ENCODE data around the gene SCAI. TPM values are rescaled to one million over a fixed set of nuclear protein-coding genes. Genes with fewer than 3 reads are reported as not detected.

SCAI gene
- total RNA-seq, 1 donor from 2014 or later, result 23.5 TPM

GRCh38 chr9:125146247-125146646 lies 2.9 kb upstream of the SCAI start:
- H3K36me3 Mint-ChIP-seq (ENCODE audit: insufficient read depth), result peaks cover 4% of the 10 kb centered on the region
- TF ChIP-seq CTCF (IDR thresholded peaks at IDR 0.05; ENCODE audit: unreplicated experiment), result no peak
- peaks cover 7% of the 10 kb centered on the region for H3K4me1 Mint-ChIP-seq (ENCODE audit: low read depth)
- no peaks in the 10 kb centered on the region for H3K9me3 Mint-ChIP-seq (ENCODE audit: low read depth)
- no peak overlapping the region for H3K27ac Mint-ChIP-seq
- no peak for DNase-seq (ENCODE audit: low spot score, unreplicated experiment)
- no peak overlapping the region for H3K4me3 Mint-ChIP-seq (ENCODE audit: low read depth)
- no peaks in the 10 kb centered on the region for H3K27me3 Mint-ChIP-seq

DNA sequence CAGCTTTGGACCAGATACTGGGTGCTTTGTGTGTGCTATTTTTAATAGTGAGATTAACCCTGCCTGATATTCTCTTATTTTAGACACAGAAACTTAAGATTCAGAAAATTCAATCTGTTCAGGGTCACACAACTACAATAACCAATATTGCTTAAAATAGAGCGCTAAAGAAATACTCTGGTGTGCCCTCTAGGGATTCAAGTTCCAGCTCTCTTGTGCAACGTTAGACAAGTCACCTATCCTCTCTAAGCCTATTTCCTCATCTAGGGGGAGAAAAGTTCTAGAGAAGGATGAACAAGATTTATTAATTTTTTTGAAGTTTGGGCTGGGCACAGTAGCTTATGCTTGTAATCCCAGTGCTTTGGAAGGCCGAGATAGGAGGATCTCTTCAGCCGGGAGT lies 2.1 kb upstream of the SCAI start:
- no peak overlapping the region for H3K4me3 Mint-ChIP-seq (ENCODE audit: low read depth)
- no peak overlapping the region for H3K27ac Mint-ChIP-seq
- peaks cover 1% of the 10 kb centered on the region for H3K36me3 Mint-ChIP-seq (ENCODE audit: insufficient read depth)
- no peak for TF ChIP-seq CTCF (IDR thresholded peaks at IDR 0.05; ENCODE audit: unreplicated experiment)
- DNase-seq (ENCODE audit: low spot score, unreplicated experiment), result no peak
- H3K9me3 Mint-ChIP-seq (ENCODE audit: low read depth), result no peaks in the 10 kb centered on the region
- H3K4me1 Mint-ChIP-seq (ENCODE audit: low read depth), result peaks cover 7% of the 10 kb centered on the region
- H3K27me3 Mint-ChIP-seq, result no peaks in the 10 kb centered on the region

DNA sequence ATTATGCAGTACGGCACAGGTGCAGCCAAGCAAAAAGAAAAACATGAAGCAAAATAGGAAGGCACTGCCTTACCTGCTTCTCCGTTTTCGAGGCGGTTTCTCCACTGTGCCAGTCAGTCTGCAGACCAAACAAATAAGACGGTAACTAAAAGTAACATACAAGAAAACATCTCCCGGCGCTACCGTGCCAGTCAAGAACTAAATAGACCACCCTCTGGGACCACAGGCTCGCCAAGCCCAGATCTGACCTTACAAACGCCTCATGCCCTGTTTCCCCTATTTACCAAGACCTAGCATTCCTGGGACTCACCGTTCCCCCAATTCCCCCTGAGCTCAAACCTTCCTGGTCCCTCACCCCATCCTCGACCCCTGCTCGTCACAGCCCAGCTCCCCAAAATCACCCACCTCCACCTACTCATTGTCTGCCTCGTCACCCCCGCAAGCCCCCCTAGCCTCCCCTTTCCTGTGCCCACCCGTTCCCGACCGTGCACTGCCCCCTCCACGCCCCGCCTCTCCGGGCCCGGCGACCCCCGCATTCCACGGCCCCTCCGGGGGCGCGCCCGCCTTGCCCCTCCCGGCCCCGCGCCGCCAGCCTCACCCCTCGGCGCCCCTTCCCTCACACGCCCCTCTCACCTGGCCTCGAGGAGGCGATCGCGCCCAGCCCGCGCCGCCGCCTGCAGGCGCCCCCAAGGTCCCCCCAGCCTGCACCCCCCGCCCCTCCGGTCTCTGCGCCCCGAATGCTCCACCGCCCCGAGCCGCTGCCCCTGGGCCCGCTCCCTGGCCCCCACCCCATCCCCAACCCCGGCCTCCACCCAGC lies 560 bp downstream of the SCAI start:
- Mint-ChIP-seq H3K4me1 (ENCODE audit: low read depth) (peaks cover 7% of the 10 kb centered on the region), H3K27me3 (no peaks in the 10 kb centered on the region), H3K9me3 (ENCODE audit: low read depth) (no peaks in the 10 kb centered on the region), H3K36me3 (ENCODE audit: insufficient read depth) (peaks cover 5% of the 10 kb centered on the region), H3K4me3 (ENCODE audit: low read depth) (peak overlapping the region; percentile 99), H3K27ac (peak overlapping the region; percentile 96)
- DNase-seq (ENCODE audit: low spot score, unreplicated experiment), result peak; percentile 62
- TF ChIP-seq CTCF (IDR thresholded peaks at IDR 0.05; ENCODE audit: unreplicated experiment), result no peak

- H3K4me1 Mint-ChIP-seq (ENCODE audit: low read depth), result peaks cover 7% of the 10 kb centered on the region
- no peak for TF ChIP-seq CTCF (IDR thresholded peaks at IDR 0.05; ENCODE audit: unreplicated experiment)
- no peak for DNase-seq (ENCODE audit: low spot score, unreplicated experiment)
- H3K36me3 Mint-ChIP-seq (ENCODE audit: insufficient read depth), result peaks cover 7% of the 10 kb centered on the region
- H3K27ac Mint-ChIP-seq, result peak overlapping the region; percentile 96
- no peaks in the 10 kb centered on the region for H3K27me3 Mint-ChIP-seq
- peak overlapping the region; percentile 99 for H3K4me3 Mint-ChIP-seq (ENCODE audit: low read depth)
- H3K9me3 Mint-ChIP-seq (ENCODE audit: low read depth), result no peaks in the 10 kb centered on the region
Measured at GRCh38 chr9:125141751-125142150, 1.6 kb downstream of the SCAI start.

DNA sequence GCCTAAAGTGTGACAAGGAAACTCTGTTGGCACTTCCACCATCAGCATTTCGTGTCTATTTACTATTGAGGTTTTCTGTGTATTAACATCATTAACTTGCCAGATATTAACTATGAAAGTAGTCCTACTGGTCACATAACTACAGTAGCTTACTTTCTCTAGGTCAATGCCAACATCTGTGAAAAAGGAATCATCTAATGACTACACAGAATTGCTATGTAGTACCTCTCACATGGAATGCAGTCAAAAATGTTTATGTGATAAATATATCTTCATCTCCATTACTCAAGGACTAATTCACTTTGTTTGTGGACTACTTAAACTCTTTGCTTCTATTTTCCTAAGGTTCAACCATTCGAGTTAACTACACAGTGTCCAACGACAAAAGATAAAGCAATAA lies 2.1 kb downstream of the SCAI start:
- H3K27ac Mint-ChIP-seq, result no peak overlapping the region
- DNase-seq (ENCODE audit: low spot score, unreplicated experiment), result no peak
- H3K4me1 Mint-ChIP-seq (ENCODE audit: low read depth), result peaks cover 7% of the 10 kb centered on the region
- no peak for TF ChIP-seq CTCF (IDR thresholded peaks at IDR 0.05; ENCODE audit: unreplicated experiment)
- no peak overlapping the region for H3K4me3 Mint-ChIP-seq (ENCODE audit: low read depth)
- no peaks in the 10 kb centered on the region for H3K9me3 Mint-ChIP-seq (ENCODE audit: low read depth)
- peaks cover 7% of the 10 kb centered on the region for H3K36me3 Mint-ChIP-seq (ENCODE audit: insufficient read depth)
- no peaks in the 10 kb centered on the region for H3K27me3 Mint-ChIP-seq

Data from progenitor cell of endocrine pancreas (in vitro differentiated cells).